Endodermal cell (in vitro differentiated cells): Measurements from ENCODE around the gene NCAM1. TPM values are rescaled to one million over a fixed set of nuclear protein-coding genes. Genes with fewer than 3 reads are reported as not detected.

Experiments used
- DNase-seq: peaks from one replicate; pipeline ENCODE4 v3.0.0-alpha.2; 2017
- H3K27ac ChIP-seq: 2 replicates; pipeline ENCODE4 v1.5.1; 2013; ENCODE audit warnings: mild to moderate bottlenecking, low read depth, low read length, moderate library complexity
- H3K27me3 ChIP-seq: 2 replicates; pipeline ENCODE4 v1.6.1; 2013; ENCODE audit warnings: mild to moderate bottlenecking, low read length, moderate library complexity; ENCODE audit not compliant: insufficient read depth, control insufficient read depth, poor library complexity, severe bottlenecking
- H3K36me3 ChIP-seq: 2 replicates; pipeline ENCODE4 v1.7.0; 2013; ENCODE audit warnings: mild to moderate bottlenecking, low read length, moderate library complexity; ENCODE audit not compliant: control insufficient read depth, insufficient read depth
- H3K4me1 ChIP-seq: one replicate; pipeline ENCODE4 v1.7.0; 2013; ENCODE audit warnings: low read length; ENCODE audit not compliant: control insufficient read depth, insufficient read depth
- H3K4me3 ChIP-seq: 2 replicates; pipeline ENCODE4 v1.5.1; 2013; ENCODE audit warnings: mild to moderate bottlenecking, low read length, moderate library complexity
- H3K9ac ChIP-seq: 2 replicates; pipeline ENCODE4 v1.6.1; 2013; ENCODE audit warnings: mild to moderate bottlenecking, low read length, moderate library complexity; ENCODE audit not compliant: poor library complexity, severe bottlenecking; ENCODE audit errors: extremely low read depth
- H3K9me3 ChIP-seq: 2 replicates; pipeline ENCODE4 v1.6.1; 2013; ENCODE audit warnings: mild to moderate bottlenecking, low read length, moderate library complexity; ENCODE audit not compliant: control insufficient read depth
- H3K27ac Mint-ChIP-seq: 2 replicates; pipeline ENCODE4 v1.8.0; 2020; ENCODE audit warnings: mixed read lengths
- H3K27me3 Mint-ChIP-seq: 2 replicates; pipeline ENCODE4 v1.8.0; 2021; ENCODE audit warnings: mild to moderate bottlenecking, mixed read lengths; ENCODE audit not compliant: insufficient read depth
- H3K36me3 Mint-ChIP-seq: 2 replicates; pipeline ENCODE4 v1.8.0; 2020; ENCODE audit warnings: low read depth, mixed read lengths
- H3K4me1 Mint-ChIP-seq: 2 replicates; pipeline ENCODE4 v1.8.0; 2020; ENCODE audit warnings: mixed read lengths
- H3K4me3 Mint-ChIP-seq: 2 replicates; pipeline ENCODE4 v1.8.0; 2020; ENCODE audit warnings: mild to moderate bottlenecking, moderate library complexity, mixed read lengths
- H3K9me3 Mint-ChIP-seq: 2 replicates; pipeline ENCODE4 v1.8.0; 2020; ENCODE audit warnings: mild to moderate bottlenecking, mixed read lengths
- WGBS, 2 experiments: methylation state at CpG; one replicate each; pipeline versions ENCODE4 v1.1.5 to v1.1.7; 2013; ENCODE audit warnings: missing lambda C conversion rate in 2 of 2, mixed read lengths in 1 of 2; ENCODE audit not compliant: insufficient coverage in 1 of 2, insufficient read length in 1 of 2; 5-methylcytosine and 5-hydroxymethylcytosine counted together
- total RNA-seq, 2 donors: library from RNA; stranded (reverse); fragmentation: NEBNext Ultra II Directional in 1 of 2; extraction: Animal tissue kit (Norgen Biotek cat#: 25700) in 1 of 2; gene quantifications; 2 replicates in 1 of 2; 3 replicates in 1 of 2; pipeline ENCODE4 v1.2.1, GENCODE V29; 2021
- TF ChIP-seq, protein P1 (sequence below): fragments of 200-600 bp; sonication (generic); conservative IDR thresholded peaks from 2 replicates; pipeline ENCODE4 v1.5.0; 2021; ENCODE audit warnings: antibody characterized with exemption, mild to moderate bottlenecking

Gene NCAM1
- total RNA-seq, 2 donors from 2014 or later = 1.6 to 2.9 TPM

GRCh38 chr11:113314389-113315301 lies 353.4 kb downstream of the NCAM1 start, which contains the start of gene TTC12:
TSS of gene TTC12 (plus strand) at chr11:113314583. CDS start at chr11:113316258, 1,675 bp downstream.
- H3K4me1 Mint-ChIP-seq = peaks cover 18% of the 10 kb centered on the region
- TF ChIP-seq, protein P1, sequence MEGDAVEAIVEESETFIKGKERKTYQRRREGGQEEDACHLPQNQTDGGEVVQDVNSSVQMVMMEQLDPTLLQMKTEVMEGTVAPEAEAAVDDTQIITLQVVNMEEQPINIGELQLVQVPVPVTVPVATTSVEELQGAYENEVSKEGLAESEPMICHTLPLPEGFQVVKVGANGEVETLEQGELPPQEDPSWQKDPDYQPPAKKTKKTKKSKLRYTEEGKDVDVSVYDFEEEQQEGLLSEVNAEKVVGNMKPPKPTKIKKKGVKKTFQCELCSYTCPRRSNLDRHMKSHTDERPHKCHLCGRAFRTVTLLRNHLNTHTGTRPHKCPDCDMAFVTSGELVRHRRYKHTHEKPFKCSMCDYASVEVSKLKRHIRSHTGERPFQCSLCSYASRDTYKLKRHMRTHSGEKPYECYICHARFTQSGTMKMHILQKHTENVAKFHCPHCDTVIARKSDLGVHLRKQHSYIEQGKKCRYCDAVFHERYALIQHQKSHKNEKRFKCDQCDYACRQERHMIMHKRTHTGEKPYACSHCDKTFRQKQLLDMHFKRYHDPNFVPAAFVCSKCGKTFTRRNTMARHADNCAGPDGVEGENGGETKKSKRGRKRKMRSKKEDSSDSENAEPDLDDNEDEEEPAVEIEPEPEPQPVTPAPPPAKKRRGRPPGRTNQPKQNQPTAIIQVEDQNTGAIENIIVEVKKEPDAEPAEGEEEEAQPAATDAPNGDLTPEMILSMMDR = no peak
- Histone ChIP-seq H3K27ac (peak within 1 kb of the TSS; percentile 88), H3K9me3 (peaks cover 6% of the 10 kb centered on the region), H3K4me1 (no peaks in the 10 kb centered on the region), H3K36me3 (peaks cover 13% of the 10 kb centered on the region), H3K9ac (peak within 1 kb of the TSS; percentile 70), H3K4me3 (peak within 1 kb of the TSS; percentile 90), H3K27me3 (peaks cover 10% of the 10 kb centered on the region)
- H3K27ac Mint-ChIP-seq = peak within 1 kb of the TSS; percentile 87
- H3K9me3 Mint-ChIP-seq = peaks cover 6% of the 10 kb centered on the region
- H3K4me3 Mint-ChIP-seq = peak within 1 kb of the TSS; percentile 72
- peaks cover 24% of the 10 kb centered on the region for H3K36me3 Mint-ChIP-seq
- 6% methylated on average over 31 to 64 of the region's 64 CpGs for WGBS, 2 experiments
- peak; percentile 99 for DNase-seq
- H3K27me3 Mint-ChIP-seq = peaks cover 18% of the 10 kb centered on the region

DNA sequence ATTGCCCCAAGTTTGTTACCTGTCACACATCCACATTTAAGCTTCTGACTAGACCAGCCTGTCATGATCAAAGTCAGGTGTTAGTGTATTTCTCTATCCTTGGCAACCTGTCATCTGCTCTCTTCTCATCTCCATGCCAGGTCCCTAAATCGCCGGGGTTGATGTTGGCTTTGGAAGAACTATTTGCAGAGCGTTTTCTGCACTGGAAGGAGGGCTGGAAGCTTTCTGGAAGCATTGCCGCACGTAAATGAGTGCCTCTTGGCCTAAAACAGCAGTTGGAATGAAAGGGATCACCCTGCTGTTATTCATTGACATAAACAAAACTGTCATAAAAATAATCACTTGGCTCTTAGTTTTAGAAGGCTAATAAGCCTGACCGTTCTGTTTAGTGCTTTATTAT lies 354.6 kb downstream of the NCAM1 start:
- TF ChIP-seq, protein P1 = no peak
- Histone ChIP-seq H3K4me3 (peak overlapping the region; percentile 90), H3K9ac (no peak overlapping the region), H3K27me3 (peaks cover 10% of the 10 kb centered on the region), H3K27ac (no peak overlapping the region), H3K9me3 (peaks cover 17% of the 10 kb centered on the region), H3K36me3 (peaks cover 13% of the 10 kb centered on the region), H3K4me1 (no peaks in the 10 kb centered on the region)
- H3K4me1 Mint-ChIP-seq = peaks cover 18% of the 10 kb centered on the region
- WGBS, 2 experiments = 67 to 78% methylated on average over 3 to 6 of the region's 6 CpGs
- H3K27me3 Mint-ChIP-seq = peaks cover 18% of the 10 kb centered on the region
- peaks cover 35% of the 10 kb centered on the region for H3K36me3 Mint-ChIP-seq
- DNase-seq = no peak
- peak overlapping the region; percentile 72 for H3K4me3 Mint-ChIP-seq
- H3K27ac Mint-ChIP-seq = no peak overlapping the region
- H3K9me3 Mint-ChIP-seq = peaks cover 10% of the 10 kb centered on the region

- Histone ChIP-seq H3K4me3 (no peak overlapping the region), H3K4me1 (no peaks in the 10 kb centered on the region), H3K27ac (no peak overlapping the region), H3K36me3 (peaks cover 13% of the 10 kb centered on the region), H3K9ac (no peak overlapping the region), H3K9me3 (peaks cover 17% of the 10 kb centered on the region), H3K27me3 (peaks cover 10% of the 10 kb centered on the region)
- peaks cover 18% of the 10 kb centered on the region for H3K4me1 Mint-ChIP-seq
- peaks cover 12% of the 10 kb centered on the region for H3K9me3 Mint-ChIP-seq
- H3K27me3 Mint-ChIP-seq = peaks cover 18% of the 10 kb centered on the region
- peaks cover 37% of the 10 kb centered on the region for H3K36me3 Mint-ChIP-seq
- H3K4me3 Mint-ChIP-seq = no peak overlapping the region
- WGBS, 2 experiments = 86 to 100% methylated on average over 1 of the region's 1 CpG
- H3K27ac Mint-ChIP-seq = no peak overlapping the region
- TF ChIP-seq, protein P1 = no peak
- DNase-seq = no peak
These were observed 355.0 kb downstream of the NCAM1 start for GRCh38 chr11:113316256-113316655.
